ENCODE data around the gene CHST10. TPM values are rescaled to one million over a fixed set of nuclear protein-coding genes. Genes with fewer than 3 reads are reported as not detected.

Gene CHST10
- total and polyA plus RNA-seq, 7 donors, result 3.1 to 6.3 (median 4.4) TPM

DNA sequence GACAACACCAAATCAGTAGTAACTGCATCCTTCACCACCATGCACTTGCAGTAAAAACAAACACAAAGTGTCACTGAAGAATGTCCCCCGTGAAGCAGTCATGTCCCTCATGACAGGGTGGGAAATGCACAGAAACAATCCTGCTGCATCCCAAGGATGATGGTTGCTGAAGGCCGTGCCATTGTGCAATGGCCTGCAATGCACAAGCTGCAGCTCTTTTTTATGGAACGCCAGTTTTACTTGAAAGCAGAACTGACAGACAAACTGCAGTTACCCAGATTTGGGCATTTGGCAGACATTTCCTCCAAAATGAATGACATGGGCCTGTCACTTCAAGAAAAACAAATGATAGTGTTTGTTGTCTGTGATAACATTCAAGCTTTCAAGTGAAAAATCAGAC lies 2.4 kb upstream of the CHST10 start:
- WGBS, 3 donors, result 55 to 64% (median 58%) methylated on average over 3 of the region's 3 CpGs
- TF ChIP-seq, protein P1, sequence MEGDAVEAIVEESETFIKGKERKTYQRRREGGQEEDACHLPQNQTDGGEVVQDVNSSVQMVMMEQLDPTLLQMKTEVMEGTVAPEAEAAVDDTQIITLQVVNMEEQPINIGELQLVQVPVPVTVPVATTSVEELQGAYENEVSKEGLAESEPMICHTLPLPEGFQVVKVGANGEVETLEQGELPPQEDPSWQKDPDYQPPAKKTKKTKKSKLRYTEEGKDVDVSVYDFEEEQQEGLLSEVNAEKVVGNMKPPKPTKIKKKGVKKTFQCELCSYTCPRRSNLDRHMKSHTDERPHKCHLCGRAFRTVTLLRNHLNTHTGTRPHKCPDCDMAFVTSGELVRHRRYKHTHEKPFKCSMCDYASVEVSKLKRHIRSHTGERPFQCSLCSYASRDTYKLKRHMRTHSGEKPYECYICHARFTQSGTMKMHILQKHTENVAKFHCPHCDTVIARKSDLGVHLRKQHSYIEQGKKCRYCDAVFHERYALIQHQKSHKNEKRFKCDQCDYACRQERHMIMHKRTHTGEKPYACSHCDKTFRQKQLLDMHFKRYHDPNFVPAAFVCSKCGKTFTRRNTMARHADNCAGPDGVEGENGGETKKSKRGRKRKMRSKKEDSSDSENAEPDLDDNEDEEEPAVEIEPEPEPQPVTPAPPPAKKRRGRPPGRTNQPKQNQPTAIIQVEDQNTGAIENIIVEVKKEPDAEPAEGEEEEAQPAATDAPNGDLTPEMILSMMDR (IDR thresholded peaks at IDR 0.05), result no peak
- no peak overlapping the region for H3K4me3 ChIP-seq
- no peaks in the 10 kb centered on the region for H3K9me3 ChIP-seq
- H3K36me3 ChIP-seq (ENCODE audit: insufficient read depth in 1 of 2, low read depth in 1 of 2), result no peaks in the 10 kb centered on the region
- H3K27ac ChIP-seq, result no peak overlapping the region
- H3K4me1 ChIP-seq, result peaks cover 12% of the 10 kb centered on the region
- H3K27me3 ChIP-seq (ENCODE audit: insufficient read depth in 3 of 3, low read length in 2 of 3), result no peaks in the 10 kb centered on the region
- DNase-seq (no peak), ATAC-seq (no peak)
- intact Hi-C loops (cut with DNase I), result loop anchor here (5.0 to 10.0 kb wide), 2 partner anchors 142 to 145 kb away; partner anchors contain the start of gene PDCL3 (in 2 of the 2)

DNA sequence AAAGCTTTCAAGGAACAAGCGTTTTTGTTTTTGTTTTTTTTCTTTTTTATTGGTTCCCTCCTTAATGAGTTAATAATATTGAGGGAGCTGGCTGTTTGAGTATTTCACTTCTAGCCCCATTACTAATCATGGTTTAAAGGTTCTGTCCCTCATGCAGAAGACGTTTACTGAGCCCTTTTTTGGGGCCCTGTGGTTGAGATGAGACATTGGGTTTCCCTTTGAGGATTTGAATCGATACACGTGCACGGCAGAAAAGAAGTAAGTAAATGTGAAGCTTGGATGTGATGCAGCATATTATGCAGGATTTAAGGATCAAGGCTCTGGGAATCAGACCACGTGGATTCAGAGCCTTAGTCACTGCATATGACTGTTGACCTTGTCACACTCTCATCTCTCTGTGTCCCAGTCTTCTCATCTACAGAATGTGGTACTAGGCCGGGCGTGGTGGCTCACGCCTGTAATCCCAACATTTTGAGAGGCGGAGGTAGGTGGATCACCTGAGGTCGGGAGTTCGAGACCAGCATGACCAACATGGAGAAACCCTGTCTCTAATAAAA lies 1.0 kb upstream of the CHST10 start:
- Histone ChIP-seq H3K36me3 (ENCODE audit: insufficient read depth in 1 of 2, low read depth in 1 of 2) (peaks cover 0 to 6% of the 10 kb centered on the region in 2 donors), H3K27ac (no peak overlapping the region), H3K4me3 (no peak overlapping the region), H3K27me3 (ENCODE audit: insufficient read depth in 3 of 3, low read length in 2 of 3) (no peaks in the 10 kb centered on the region), H3K4me1 (peaks cover 12% of the 10 kb centered on the region), H3K9me3 (no peaks in the 10 kb centered on the region)
- TF ChIP-seq, protein P1 (IDR thresholded peaks at IDR 0.05), result no peak
- ATAC-seq (no peak), DNase-seq (no peak)
- intact Hi-C loops (cut with DNase I), result no loop called here
- 83 to 85% (median 84%) methylated on average over 12 of the region's 12 CpGs for whole genome bisulfite sequencing, 3 donors

DNA sequence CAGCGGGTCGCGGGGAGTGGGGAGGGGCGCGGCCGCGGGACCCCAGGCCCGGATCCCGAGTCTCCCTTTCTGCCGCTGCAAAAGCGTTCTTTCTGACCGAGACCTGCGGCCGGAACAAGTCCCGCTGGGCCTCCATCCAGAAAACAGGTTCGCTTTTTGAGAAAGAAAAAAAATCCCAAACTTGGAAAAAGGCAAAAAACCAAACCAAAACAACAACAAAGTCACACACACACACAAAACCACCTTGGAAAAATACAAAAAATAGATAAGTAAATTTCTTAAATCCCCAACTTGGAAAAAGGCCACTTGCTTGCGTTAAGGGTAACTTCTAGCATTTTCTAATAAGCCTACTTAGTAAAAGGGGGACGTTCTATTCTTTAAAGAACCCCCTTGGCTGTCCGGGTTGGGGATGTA lies 250 bp upstream of the CHST10 start:
- Histone ChIP-seq H3K36me3 (ENCODE audit: insufficient read depth in 1 of 2, low read depth in 1 of 2) (peaks cover 0 to 11% of the 10 kb centered on the region in 2 donors), H3K9me3 (no peaks in the 10 kb centered on the region), H3K4me1 (peaks cover 12% of the 10 kb centered on the region), H3K27me3 (ENCODE audit: insufficient read depth in 3 of 3, low read length in 2 of 3) (no peaks in the 10 kb centered on the region), H3K27ac (peak overlapping the region; percentile 72), H3K4me3 (peak overlapping the region; percentile 80)
- ATAC-seq, result no peak
- DNase-seq, result no peak
- intact Hi-C loops (cut with DNase I), result no loop called here
- WGBS, 3 donors, result 4 to 10% (median 10%) methylated on average over 12 to 19 of the region's 19 CpGs
- TF ChIP-seq, protein P1 (IDR thresholded peaks at IDR 0.05), result no peak

DNA sequence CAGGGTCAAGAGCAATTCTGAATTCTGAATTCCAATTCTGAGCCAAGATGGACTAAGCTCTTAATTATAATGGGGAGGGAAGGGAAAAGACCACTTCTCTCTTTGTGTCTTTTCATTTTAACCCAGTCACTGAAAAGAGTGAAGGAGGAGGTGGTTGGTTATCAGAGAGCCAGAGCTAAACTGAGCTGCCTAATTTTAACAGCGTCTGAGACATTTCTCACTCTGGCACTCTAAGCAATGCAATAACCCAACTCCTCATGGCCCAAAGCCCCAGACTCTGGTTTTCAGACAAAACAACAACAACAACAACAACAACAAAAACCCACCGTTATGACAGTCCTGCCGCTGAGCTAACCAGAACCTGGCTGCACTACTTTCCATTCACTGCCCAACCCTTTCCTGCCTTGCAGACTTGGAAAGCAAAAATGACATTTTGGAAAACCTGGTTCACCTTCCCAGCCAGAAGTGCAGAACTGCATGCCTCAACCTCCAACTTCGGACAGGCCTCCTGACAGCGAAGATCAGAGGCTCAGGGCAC lies 1.0 kb downstream of the CHST10 start:
- WGBS, 3 donors, result 1 to 4% (median 1%) methylated on average over 5 of the region's 5 CpGs
- TF ChIP-seq, protein P1 (IDR thresholded peaks at IDR 0.05), result no peak
- Histone ChIP-seq H3K4me3 (peak overlapping the region; percentile 80), H3K9me3 (no peaks in the 10 kb centered on the region), H3K4me1 (peaks cover 12% of the 10 kb centered on the region), H3K27ac (no peak overlapping the region), H3K36me3 (ENCODE audit: insufficient read depth in 1 of 2, low read depth in 1 of 2) (peaks cover 0 to 11% of the 10 kb centered on the region in 2 donors), H3K27me3 (ENCODE audit: insufficient read depth in 3 of 3, low read length in 2 of 3) (no peaks in the 10 kb centered on the region)
- ATAC-seq (peak in 1 of 4 donors; percentile 41), DNase-seq (no peak)
- intact Hi-C loops (cut with DNase I), result no loop called here

Data from psoas muscle (tissue), 8 donors.